HL-60 (cell line): ENCODE data around the gene SLC4A4.

ENCODE experiments used
- CTCF ChIP-seq: IDR thresholded peaks from one replicate; pipeline ENCODE4 v1.5.1; 2011; ENCODE audit warnings: low read length, control low read depth, inconsistent platforms; ENCODE audit not compliant: insufficient read depth
- REST ChIP-seq: IDR thresholded peaks from 2 replicates; pipeline ENCODE4 v1.6.1; 2012; ENCODE audit warnings: low read depth; ENCODE audit not compliant: insufficient replicate concordance

GRCh38 chr4:71375494-71375893, 36.7 kb downstream of the SLC4A4 start:
- TF ChIP-seq CTCF = no peak
- no peak for TF ChIP-seq REST
